GM11168 (cell line): ENCODE data around the gene KHDC1.
"Not testable (repeated sequence)": the region's sequence is repeated elsewhere in the genome, so short reads cannot be mapped to it uniquely, and the experiment has no call there.

Source experiments
- in situ Hi-C: fragments of 300-500 bp; cut with MboI; formaldehyde crosslinking; loops from one replicate; pipeline ENCODE4 v1.12.0; 2022; ENCODE audit warnings: low sequenced_read_pairs; ENCODE audit not compliant: unreplicated experiment

Gene KHDC1, protein sequence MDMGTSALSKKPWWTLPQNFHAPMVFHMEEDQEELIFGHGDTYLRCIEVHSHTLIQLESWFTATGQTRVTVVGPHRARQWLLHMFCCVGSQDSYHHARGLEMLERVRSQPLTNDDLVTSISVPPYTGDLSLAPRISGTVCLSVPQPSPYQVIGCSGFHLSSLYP

DNA sequence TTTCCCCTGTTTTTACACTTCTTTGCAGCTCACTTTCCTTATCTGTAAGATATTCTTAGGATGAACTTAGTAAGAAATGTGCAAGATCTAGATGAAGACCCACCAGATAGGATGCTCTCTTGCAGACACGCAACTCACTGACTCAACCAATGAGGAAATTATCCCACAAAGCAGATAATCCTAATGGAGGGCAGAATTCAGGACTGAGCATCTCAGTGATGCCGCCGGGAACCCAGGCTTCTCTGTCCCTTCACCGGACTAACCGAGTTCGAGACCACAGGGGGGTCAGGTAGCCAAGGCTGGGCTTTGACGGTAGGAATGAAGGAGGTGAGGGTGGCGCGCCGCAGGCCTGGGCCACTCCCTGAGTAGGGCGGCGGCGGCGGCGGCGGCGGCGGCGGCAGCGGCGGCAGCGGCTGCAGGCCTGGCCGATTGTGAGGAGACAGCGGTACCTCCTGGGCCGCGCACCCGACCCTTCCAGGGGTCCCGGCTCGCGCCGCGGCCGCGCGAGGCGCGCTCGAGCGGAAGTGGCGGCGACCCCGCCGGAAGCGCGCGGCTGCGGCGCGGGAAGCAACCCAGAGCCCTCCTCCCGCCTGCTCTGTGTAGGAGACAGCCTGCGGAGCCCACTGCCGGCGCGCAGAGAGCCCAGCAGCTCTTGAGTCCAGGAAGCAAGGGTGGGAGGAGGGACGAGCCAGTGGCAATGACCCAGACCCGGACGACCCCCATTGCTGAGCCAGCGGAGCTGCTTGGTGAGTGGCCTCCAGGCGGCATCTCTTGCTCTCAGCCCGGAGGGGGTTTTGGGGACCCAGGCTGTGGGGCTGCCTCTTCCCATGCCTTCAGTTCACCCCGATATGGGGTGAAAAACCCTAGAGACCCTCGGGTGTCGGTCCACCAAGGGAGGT lies at the start of gene KHDC1:
Gene KHDC1 (minus strand): TSS at position 526 of the 899 bp plus-strand sequence. CDS start 20,679 bp downstream, outside the sequence.
- in situ Hi-C loops = no loop called here

DNA sequence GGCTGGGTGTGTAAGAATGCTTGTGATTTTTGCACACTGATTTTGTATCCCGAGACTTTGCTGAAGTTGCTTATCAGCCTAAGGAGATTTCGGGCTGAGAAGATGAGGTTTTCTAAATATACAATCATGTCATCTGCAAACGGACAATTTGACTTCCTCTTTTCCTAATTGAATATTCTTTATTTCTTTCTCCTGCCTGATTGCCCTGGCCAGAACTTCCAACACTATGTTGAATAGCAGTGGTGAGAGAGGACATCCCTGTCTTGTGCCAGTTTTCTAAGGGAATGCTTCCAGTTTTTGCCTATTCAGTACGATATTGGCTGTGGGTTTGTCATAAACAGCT lies 47.5 kb upstream of the KHDC1 start:
- in situ Hi-C loops = not testable (repeated sequence)

DNA sequence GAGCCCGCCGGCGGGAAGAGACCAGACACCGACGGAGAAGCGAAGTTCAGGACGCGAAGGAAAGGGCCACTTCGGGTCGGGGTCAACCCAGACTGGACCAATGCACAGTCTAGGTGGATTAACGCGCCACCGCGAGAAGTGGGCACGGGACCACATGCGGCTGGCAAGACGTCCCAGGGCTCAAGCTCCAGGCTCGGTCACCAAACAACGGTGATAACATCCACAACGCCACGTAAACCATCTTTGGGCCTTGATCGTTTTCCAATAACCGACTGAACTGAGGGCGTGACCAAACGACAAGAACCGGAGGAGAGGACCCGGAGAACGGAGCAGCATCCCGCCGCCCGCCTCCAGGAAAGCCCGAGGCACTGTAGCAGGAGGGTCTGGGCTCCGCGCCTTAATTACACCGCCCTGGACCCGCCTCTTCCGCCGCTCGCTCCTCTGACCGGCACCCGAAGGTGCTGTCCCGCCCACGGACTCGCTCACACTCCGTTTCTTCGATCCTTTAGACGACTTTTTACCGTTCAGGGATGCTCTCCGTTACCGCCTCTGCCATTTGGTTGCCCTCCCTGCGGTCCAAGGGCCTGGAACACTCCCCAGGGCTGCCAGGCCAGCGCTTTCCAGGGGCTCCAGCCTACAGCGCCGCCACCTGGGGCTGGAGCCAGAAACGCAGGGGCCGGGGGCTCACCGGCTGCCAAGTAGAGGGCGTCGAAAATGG lies 46.9 kb upstream of the KHDC1 start:
- in situ Hi-C loops = no loop called here

DNA sequence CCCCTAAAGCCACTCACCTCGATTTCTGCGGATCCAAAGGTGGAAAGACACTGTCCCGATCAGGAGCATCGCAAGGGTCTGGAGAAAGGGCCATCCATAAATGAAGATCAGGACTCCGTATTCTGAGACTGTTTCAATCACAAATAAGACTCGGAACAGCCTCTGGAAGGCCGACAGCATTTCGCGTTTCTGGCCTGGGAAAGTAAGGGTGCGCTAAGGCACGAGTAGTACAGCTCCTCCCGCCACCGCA lies 46.5 kb upstream of the KHDC1 start:
- in situ Hi-C loops = no loop called here

DNA sequence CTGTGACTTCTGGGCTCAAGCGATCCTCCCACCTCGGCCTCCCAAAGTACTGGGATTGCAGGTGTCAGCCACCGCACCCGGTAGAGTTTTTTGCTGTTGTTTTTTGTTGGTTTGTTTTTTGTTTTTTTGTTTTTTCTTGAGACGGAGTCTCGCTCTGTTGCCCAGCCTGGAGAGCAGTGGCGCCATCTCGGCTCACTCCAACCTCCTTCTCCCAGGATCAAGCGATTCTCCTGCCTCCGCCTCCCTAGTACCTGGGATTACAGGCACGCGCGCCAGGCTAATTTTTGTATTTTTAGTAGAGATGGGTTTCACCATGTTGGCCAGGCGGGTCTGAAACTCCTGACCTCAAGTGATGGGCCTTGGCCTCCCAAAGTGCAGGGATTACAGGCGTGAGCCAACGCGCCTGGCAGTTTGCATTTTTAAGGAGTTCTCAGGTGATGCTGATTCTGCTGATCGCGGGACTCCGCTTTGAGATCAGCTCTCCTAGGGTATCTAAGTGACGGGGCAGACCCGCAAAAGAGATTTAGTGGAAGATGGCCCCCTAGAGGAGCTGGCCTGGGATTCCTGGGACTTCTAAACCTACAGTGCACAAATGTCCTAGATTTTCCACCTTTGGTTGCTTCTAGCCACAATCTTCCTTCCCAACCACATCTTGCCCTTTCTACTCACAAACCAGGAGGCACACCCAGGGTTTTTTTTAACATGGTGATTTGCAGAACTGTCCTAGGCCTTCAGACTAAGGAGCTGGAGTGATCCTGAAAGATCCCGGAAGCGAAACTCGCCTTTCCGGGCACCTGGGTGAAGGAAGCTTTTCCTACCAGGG lies 45.9 kb upstream of the KHDC1 start:
- in situ Hi-C loops = no loop called here

DNA sequence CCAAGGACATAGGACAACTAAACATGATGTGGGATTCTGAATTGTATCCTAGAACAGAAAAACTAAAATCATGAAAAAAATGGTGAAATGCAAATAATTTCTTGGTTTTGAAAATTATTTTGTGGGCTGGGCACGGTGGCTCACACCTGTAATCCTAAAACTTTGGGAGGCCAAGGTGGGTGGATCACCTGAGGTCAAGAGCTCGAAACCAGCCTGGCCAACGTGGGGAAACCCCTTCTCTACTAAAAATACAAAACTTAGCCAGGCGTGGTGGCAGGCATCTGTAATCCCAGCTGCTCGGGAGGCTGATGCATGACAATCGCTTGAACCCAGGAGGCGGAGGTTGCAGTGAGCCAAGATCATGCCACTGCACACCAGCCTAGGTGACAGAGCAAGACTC lies 40.8 kb upstream of the KHDC1 start:
- in situ Hi-C loops = not testable (repeated sequence)

DNA sequence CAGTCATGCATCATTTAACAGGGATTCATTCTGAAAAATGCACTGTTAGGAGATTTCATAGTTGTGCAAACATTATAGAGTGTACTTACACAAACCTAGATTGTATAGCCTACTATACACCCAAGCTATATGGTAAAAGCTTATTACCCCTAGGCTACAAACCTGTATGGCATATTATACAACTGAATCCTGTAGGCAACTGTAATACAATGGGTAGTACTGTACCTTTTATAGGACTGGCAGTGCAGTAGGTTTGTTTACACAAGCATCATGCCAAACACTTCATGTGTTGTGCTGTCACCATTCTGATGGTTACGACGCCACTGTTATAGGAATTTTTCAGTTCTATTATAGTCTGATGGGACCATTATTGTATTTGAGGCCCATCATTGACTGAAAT lies 39.3 kb upstream of the KHDC1 start:
- in situ Hi-C loops = no loop called here

DNA sequence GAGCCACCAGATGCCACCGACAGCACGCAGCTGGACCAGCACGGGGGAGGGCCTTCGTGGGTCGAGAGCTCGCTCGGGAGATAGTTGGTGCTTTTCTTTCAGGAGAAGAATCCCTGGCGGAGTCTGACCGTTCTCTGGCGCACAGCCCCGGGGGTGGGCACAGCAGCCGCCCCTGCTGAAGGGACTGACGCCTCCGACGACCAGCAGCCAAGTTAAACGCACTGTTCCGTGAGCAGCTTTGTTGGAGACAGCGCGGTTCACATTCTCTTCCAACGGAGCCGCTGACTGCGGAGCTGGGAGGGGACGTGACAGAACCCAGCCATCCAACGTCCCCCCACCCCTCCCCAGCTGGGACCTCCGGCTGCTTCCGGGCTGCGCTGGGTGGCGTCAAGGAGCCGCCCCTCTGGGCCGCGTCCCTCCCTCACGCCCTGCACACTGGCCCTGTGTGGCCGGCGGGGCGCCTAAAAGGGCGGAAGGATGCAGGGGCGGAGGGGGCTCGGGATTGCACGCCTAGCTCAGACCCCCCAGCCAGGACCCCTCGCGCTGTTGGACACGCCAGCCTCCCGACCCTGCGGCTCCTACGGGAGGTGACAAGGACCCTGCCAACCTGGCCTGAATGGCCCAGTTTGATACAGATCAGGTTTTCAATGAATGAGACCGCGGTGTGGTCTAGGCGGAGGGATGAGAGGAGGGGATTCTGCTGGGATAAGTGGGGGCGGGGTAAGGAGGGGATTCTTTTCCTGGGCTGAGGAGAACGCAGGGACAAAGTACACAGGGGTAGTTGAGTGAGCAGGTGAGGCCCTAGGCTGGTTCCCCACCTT lies 36.4 kb upstream of the KHDC1 start:
- in situ Hi-C loops = no loop called here

DNA sequence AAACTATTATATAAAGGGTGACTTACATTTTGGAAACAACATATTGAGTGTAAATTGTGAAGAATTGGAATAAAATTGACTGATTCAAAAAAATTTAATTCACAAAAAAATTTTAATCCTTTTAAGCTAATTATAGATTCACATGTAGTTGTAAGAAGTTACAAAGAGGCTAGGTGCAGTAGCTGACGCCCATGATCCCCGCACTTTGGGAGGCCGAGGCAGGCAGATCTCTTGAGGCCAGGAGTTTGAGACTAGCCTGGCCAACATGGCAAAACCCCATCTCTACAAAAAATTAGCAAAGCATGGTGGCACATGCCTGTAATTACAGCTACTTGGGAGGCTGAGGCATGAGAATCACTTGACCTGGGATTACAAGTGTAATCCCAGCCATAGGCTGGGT lies 30.3 kb upstream of the KHDC1 start:
- in situ Hi-C loops = no loop called here

DNA sequence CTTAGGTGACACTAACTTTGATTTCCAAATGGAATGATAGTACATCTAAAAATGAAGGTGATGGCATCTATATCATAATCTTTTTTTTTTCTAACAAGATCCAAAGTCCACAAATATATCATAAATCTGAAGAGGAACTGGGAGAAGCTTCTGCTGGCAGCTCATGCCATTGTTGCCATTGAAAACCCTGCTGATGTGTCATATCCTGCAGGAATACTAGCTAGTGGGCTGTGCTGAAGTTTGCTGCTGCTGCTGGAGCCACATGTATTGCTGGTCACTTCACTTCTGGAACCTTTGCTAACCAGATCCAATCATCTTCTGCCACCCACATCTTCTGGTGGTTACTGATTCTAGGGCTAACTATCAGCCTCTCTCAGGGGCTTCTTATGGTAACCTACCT lies 27.4 kb upstream of the KHDC1 start:
- in situ Hi-C loops = no loop called here

DNA sequence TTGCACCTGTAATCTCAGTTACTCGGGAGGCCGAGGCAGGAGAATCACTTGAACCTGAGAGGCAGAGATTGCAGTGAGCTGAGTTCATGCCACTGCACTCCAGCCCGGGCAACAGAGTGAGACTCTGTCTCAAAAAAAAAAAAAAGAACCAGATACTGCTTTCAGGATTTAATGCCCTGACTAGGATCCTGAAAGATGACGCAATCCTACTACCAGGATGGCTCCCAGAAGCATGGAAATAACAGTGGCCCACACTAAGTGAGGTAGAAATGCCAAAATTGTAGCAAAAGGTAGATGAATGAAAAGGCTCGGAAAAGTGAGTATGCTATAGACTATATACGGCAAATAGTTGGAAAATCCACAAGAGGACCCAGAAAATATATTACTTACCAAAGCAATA lies 23.8 kb upstream of the KHDC1 start:
- in situ Hi-C loops = no loop called here

DNA sequence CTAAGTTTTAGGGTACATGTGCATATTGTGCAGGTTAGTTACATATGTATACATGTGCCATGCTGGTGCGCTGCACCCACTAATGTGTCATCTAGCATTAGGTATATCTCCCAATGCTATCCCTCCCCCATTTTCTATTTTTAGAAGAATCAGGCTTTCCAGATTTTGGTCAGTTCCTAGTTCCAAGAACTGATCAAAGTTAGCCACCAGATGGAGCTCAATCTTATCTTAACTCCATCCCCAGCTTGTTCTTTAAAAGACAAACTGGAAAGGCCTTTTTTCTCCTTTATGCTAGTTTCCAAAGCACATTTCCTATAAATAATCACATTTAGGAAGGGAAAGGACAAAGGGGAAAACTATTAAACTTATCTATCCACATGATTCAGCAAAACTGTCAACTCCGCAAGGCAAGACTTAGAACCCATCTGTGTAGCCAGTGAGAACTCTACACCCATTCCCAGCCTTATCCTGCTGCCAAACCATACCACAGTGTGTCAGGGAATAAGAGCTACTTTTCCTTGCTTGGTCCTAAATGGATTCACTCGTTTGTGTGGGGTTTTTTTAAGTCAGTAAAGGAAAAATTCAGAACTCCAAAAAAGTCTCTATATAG lies 22.8 kb upstream of the KHDC1 start:
- in situ Hi-C loops = no loop called here

DNA sequence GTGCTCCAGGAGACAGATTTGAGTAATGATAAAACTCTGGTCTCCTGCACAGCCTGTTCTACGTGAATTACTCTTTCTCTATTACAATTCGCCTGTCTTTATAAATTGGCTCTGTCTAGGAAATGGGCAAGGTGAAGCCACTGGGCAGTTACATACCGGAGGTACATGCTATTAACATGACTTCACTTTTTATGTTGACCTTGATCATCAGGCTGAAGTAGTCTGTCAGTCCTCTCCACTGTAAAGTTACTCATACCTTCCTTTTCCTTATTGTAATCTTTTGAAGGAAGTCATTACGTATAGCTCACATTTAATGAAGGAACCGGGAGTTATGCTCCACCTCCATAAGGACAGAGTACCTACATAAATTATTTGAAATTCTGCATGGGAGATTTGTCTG lies 19.9 kb upstream of the KHDC1 start:
- in situ Hi-C loops = no loop called here

DNA sequence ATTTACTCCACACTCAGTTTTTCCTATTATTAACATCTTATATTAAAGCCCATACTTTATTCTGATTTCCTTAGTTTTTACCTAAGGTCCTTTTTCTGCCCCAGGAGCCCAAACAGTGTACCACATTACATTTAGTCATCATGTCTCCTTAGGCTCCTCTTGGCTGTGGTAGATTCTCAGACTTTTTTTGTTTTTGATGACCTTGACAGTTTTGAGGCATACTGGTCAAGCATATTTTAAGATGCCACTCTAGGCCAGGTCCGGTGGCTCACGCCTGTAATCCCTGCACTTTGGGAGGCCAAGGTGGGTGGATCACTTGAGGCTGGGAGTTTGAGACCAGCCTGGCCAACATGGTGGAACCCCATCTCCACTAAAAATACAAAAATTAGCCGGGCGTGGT lies 18.7 kb upstream of the KHDC1 start:
- in situ Hi-C loops = not testable (repeated sequence)

DNA sequence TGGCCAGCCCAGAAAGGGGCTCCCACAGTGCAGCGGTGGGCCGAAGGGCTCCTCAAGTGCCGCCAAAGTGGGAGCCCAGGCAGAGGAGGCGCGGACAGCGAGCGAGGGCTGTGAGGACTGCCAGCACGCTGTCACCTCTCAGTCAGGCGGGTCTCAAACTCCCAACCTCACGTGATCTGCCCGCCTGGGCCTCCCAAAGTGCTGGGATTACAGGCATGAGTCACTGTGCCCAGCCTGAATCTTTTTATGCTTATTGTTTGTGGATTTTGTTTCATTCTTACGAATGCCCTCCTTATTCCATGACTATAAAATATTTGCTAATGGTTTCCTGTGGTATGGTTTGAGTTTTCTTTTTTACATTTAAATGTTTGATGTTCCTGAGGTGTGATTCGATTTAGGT lies 6.3 kb upstream of the KHDC1 start:
- in situ Hi-C loops = not testable (repeated sequence)

DNA sequence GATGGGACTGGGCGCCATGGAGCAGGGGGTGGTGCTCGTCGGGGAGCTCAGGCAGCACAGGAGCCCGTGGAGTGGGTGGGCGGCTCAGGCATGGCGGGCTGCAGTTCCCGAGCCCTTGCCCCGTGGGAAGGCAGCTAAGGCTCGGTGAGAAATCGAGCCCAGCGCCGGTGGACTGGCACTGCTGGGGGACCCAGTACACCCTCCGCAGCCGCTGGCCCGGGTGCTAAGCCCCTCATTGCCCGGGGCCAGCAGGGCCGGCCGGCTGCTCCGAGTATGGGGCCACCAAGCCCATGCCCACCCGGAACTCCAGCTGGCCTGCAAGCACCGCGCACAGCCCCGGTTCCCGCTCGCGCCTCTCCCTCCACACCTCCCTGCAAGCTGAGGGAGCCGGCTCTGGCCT lies 5.9 kb upstream of the KHDC1 start:
- in situ Hi-C loops = not testable (repeated sequence)

DNA sequence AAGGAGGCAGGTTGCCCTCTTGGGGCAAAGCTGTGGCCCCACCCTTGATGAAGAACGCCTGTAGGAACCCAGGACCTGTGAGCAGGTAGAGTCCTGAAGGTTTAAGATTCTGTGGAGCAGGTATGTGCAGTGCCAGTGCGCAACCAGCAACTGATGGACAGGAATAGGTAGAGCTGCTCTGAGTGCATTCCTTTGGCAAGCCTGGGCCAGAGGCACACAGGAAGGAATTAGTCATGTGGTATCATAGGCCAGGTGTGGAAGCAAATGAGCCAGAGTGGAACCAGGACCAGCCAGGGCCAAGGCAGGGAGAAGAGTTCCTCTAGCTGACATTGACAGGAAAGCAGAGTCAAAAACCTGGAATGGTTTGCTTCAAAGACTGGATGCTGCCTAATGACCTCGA lies 1.4 kb upstream of the KHDC1 start:
- in situ Hi-C loops = no loop called here

DNA sequence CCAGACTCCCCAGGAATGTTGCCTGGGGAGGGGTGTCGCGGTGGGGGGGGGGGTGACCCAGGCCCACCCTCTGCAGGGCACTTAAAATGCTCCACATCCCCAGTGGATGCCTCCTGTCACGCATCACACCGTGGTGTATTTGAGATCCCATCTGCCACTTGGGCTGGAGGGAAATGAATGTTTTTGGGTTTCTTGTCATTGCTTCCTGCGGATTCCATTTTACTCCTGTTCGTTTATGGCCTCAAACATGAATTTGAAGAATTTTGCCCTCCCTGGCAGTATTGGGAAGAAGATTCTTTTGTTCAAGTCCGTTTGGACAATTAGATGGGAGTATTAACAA lies 544 bp upstream of the KHDC1 start:
- in situ Hi-C loops = no loop called here

DNA sequence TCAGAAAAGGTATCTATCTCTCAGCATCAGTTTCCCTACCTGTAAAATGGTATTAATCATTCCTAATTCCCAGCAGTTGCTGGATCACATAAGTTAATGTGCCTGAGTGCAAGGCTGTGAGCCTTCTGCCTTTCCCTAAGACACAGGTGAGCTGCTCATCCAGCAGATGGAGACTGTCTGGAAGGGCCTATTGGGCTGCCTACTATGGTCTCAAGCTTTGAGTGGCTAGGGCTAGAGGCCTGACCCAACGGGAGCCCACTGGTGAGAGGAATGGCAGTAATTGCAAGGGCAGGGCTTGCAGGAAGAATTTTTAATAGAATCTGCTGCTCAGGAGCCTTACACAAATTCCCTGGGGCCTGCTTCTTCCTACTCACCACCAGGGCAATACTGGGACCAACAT lies 4.3 kb downstream of the KHDC1 start:
- in situ Hi-C loops = no loop called here

DNA sequence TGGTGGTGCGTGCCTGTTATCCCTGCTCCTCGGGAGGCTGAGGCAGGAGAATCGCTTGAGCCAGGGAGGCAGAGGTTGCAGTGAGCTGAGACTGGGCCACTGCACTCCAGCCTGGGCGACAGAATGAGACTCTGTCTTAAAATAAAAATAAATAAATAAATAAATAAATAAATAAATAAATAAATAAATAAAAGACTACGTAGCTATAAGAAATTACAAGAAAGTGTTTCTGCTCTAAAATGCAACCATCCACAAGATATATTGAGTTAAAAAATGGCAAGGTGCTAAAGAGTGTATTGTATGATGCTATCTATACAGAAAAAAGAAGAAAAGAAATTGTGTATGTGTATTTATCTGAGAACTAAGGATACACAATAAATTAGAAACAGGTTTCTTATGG lies 8.7 kb downstream of the KHDC1 start:
- in situ Hi-C loops = not testable (repeated sequence)
